K562 (cell line): ENCODE measurements around the gene FCAMR. TPM values are rescaled to one million over a fixed set of nuclear protein-coding genes. Genes with fewer than 3 reads are reported as not detected.
A peak's percentile ranks its signal among the peaks of the same experiment; 100 is the strongest.

Experiments
- BHLHE40 ChIP-seq: IDR thresholded peaks from 2 replicates; pipeline ENCODE4 v1.6.1; 2011; ENCODE audit warnings: low read length, improper control_type of control experiment
- CBX2 ChIP-seq: fragments of 200-600 bp; sonication (generic); IDR thresholded peaks from one replicate; pipeline ENCODE4 v1.6.1; 2012; ENCODE audit warnings: mild to moderate bottlenecking, low read length, inconsistent platforms; ENCODE audit not compliant: insufficient read depth, poor library complexity, severe bottlenecking
- CBX5 ChIP-seq: IDR thresholded peaks from 2 replicates; pipeline ENCODE4 v1.6.1; 2014; ENCODE audit warnings: low read depth, borderline replicate concordance
- ETV5 ChIP-seq: sonication (generic); formaldehyde crosslinking; IDR thresholded peaks from 2 replicates; pipeline ENCODE4 v1.4.0; 2020; ENCODE audit warnings: low read depth, mild to moderate bottlenecking, missing genetic modification reagents
- HDGF ChIP-seq: fragments of 450-650 bp; IDR thresholded peaks from 2 replicates; pipeline ENCODE4 v1.6.1; 2016
- MXI1 ChIP-seq: IDR thresholded peaks from 2 replicates; pipeline ENCODE4 v1.6.1; 2011; ENCODE audit warnings: low read depth, mild to moderate bottlenecking, improper control_type of control experiment, low read length
- NUFIP1 ChIP-seq: fragments of 450-650 bp; IDR thresholded peaks from 2 replicates; pipeline ENCODE4 v1.6.1; 2018; ENCODE audit not compliant: partially characterized antibody
- PBX2 ChIP-seq, 2 experiments: IDR thresholded peaks in 1 of 2; conservative IDR thresholded peaks in 1 of 2; 2 replicates each; pipeline ENCODE4 v1.6.1; 2016; ENCODE audit warnings: low read depth in 2 of 2, mild to moderate bottlenecking in 1 of 2, missing compliant biosample characterization in 1 of 2, missing genetic modification characterization in 1 of 2, moderate library complexity in 1 of 2
- PHF20 ChIP-seq: fragments of 450-650 bp; IDR thresholded peaks from 2 replicates; pipeline ENCODE4 v1.6.1; 2018; ENCODE audit not compliant: partially characterized antibody
- PTTG1 ChIP-seq: fragments of 450-650 bp; IDR thresholded peaks from 2 replicates; pipeline ENCODE4 v1.6.1; 2016; ENCODE audit warnings: low read depth, mild to moderate bottlenecking, missing genetic modification characterization, missing compliant biosample characterization
- RB1 ChIP-seq: fragments of 450-650 bp; IDR thresholded peaks from 2 replicates; pipeline ENCODE4 v1.6.1; 2017; ENCODE audit warnings: low read depth, mild to moderate bottlenecking
- RBBP5 ChIP-seq: fragments of 200-600 bp; sonication (generic); IDR thresholded peaks from 2 replicates; pipeline ENCODE4 v1.6.1; 2012; ENCODE audit warnings: borderline replicate concordance, mild to moderate bottlenecking, low read length, control low read depth, inconsistent platforms; ENCODE audit not compliant: insufficient read depth, poor library complexity, severe bottlenecking
- TFAP4 ChIP-seq: sonication (generic); formaldehyde crosslinking; IDR thresholded peaks from 2 replicates; pipeline ENCODE4 v1.8.0; 2022; ENCODE audit warnings: missing genetic modification reagents, mild to moderate bottlenecking, moderate library complexity, borderline replicate concordance
- polyA plus RNA-seq, 8 experiments: library from polyadenylated mRNA; depleted of rRNA in 4 of 8; stranded (reverse) in 5 of 8; unstranded in 3 of 8; fragments of >200 nt; fragmentation: Nextera tagmentation in 2 of 8; fragmentation: Illumina TruSeq in 1 of 8; extraction: Ambion mirVana in 2 of 8; extraction: Trizol in 1 of 8; gene quantifications; 2 replicates each; pipeline versions ENCODE4 v1.2.1 to v1.2.3, GENCODE V29; 2011 to 2014; ENCODE audit warnings: inconsistent platforms in 1 of 8, missing spikeins in 1 of 8
- total RNA-seq, 7 experiments: library from RNA; depleted of rRNA in 6 of 7; stranded (reverse); fragments of >200 nt in 6 of 7; fragmentation: Illumina TruSeq in 2 of 7; extraction: Trizol in 2 of 7; gene quantifications; 2 replicates each; pipeline versions ENCODE4 v1.2.1 to v1.2.3, GENCODE V29; 2011 to 2021; ENCODE audit warnings: low replicate concordance in 1 of 7
- TF ChIP-seq, protein P1 (sequence below): fragments of 450-650 bp; formaldehyde crosslinking; IDR thresholded peaks from 2 replicates; pipeline ENCODE4 v1.4.0; 2022; ENCODE audit warnings: missing genetic modification characterization
- TF ChIP-seq, protein P2 (sequence below): fragments of 250-450 bp; sonication (Bioruptor Pico); IDR thresholded peaks from 2 replicates; pipeline ENCODE4 v1.8.0; 2021; ENCODE audit warnings: mild to moderate bottlenecking, moderate library complexity
- TF ChIP-seq, protein P3 (sequence below): fragments of 450-650 bp; formaldehyde crosslinking; IDR thresholded peaks from 2 replicates; pipeline ENCODE4 v1.4.0; 2020; ENCODE audit warnings: mild to moderate bottlenecking
- TF ChIP-seq, protein P4 (sequence below): sonication (generic); formaldehyde crosslinking; IDR thresholded peaks from 2 replicates; pipeline ENCODE4 v1.8.0; 2022; ENCODE audit warnings: mild to moderate bottlenecking, missing genetic modification reagents

FCAMR gene
- total and polyA plus RNA-seq, 9 of the 15 experiments (the other 6 are each of a cell fraction or from before 2014, with no cell fraction given): not detected

GRCh38 chr1:207004931-207005830, 34.9 kb upstream of the FCAMR start (continued):
- TF ChIP-seq, protein P1, sequence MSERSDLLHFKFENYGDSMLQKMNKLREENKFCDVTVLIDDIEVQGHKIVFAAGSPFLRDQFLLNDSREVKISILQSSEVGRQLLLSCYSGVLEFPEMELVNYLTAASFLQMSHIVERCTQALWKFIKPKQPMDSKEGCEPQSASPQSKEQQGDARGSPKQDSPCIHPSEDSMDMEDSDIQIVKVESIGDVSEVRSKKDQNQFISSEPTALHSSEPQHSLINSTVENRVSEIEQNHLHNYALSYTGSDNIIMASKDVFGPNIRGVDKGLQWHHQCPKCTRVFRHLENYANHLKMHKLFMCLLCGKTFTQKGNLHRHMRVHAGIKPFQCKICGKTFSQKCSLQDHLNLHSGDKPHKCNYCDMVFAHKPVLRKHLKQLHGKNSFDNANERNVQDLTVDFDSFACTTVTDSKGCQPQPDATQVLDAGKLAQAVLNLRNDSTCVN: 0 out of 2 replicates have a peak, but pooled peaks have one; percentile 66
- TF ChIP-seq ETV5 (CRISPR knock-in tag) (0 out of 2 replicates have a peak, but pooled peaks have one; percentile 17), TFAP4 (CRISPR knock-in tag) (no peak), PBX2 (CRISPR knock-in tag; IDR thresholded peaks at IDR 0.05; ENCODE audit: low read depth) (no peak), PBX2 (tag; conservative IDR thresholded peaks at IDR 0.05; ENCODE audit: low read depth) (no peak), HDGF (peak; percentile 63; the same call in 1 of the 2 replicates), NUFIP1 (no peak), CBX2 (no peak), PTTG1 (tag) (no peak), PHF20 (peak; percentile 33), BHLHE40 (no peak), RB1 (peak; percentile 15; the same call in 1 of the 2 replicates), MXI1 (no peak), CBX5 (no peak), RBBP5 (no peak)
- TF ChIP-seq, protein P2, sequence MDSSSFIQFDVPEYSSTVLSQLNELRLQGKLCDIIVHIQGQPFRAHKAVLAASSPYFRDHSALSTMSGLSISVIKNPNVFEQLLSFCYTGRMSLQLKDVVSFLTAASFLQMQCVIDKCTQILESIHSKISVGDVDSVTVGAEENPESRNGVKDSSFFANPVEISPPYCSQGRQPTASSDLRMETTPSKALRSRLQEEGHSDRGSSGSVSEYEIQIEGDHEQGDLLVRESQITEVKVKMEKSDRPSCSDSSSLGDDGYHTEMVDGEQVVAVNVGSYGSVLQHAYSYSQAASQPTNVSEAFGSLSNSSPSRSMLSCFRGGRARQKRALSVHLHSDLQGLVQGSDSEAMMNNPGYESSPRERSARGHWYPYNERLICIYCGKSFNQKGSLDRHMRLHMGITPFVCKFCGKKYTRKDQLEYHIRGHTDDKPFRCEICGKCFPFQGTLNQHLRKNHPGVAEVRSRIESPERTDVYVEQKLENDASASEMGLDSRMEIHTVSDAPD: no peak
- TF ChIP-seq, protein P3, sequence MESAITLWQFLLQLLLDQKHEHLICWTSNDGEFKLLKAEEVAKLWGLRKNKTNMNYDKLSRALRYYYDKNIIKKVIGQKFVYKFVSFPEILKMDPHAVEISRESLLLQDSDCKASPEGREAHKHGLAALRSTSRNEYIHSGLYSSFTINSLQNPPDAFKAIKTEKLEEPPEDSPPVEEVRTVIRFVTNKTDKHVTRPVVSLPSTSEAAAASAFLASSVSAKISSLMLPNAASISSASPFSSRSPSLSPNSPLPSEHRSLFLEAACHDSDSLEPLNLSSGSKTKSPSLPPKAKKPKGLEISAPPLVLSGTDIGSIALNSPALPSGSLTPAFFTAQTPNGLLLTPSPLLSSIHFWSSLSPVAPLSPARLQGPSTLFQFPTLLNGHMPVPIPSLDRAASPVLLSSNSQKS: no peak
- TF ChIP-seq, protein P4, sequence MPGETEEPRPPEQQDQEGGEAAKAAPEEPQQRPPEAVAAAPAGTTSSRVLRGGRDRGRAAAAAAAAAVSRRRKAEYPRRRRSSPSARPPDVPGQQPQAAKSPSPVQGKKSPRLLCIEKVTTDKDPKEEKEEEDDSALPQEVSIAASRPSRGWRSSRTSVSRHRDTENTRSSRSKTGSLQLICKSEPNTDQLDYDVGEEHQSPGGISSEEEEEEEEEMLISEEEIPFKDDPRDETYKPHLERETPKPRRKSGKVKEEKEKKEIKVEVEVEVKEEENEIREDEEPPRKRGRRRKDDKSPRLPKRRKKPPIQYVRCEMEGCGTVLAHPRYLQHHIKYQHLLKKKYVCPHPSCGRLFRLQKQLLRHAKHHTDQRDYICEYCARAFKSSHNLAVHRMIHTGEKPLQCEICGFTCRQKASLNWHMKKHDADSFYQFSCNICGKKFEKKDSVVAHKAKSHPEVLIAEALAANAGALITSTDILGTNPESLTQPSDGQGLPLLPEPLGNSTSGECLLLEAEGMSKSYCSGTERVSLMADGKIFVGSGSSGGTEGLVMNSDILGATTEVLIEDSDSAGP: no peak
